Neural cell (in vitro differentiated cells): Measurements from ENCODE around the gene SCG5.

Experiments
- CTCF ChIP-seq: fragments of 450-650 bp; IDR thresholded peaks from 2 replicates; pipeline ENCODE4 v1.5.1; 2014; ENCODE audit warnings: antibody characterized with exemption, mild to moderate bottlenecking, moderate library complexity; ENCODE audit not compliant: poor library complexity, severe bottlenecking
- EZH2 ChIP-seq: fragments of 200-600, 300-800 bp; shearing (Covaris generic), sonication (generic); IDR thresholded peaks from 2 replicates; pipeline ENCODE4 v1.6.1; 2014; ENCODE audit warnings: antibody characterized with exemption, low read length, borderline replicate concordance, mild to moderate bottlenecking; ENCODE audit not compliant: insufficient read depth, poor library complexity, severe bottlenecking
- POLR2AphosphoS5 ChIP-seq: IDR thresholded peaks from 2 replicates; pipeline ENCODE4 v1.6.1; 2012
- REST ChIP-seq: IDR thresholded peaks from 2 replicates; pipeline ENCODE4 v1.6.1; 2012; ENCODE audit warnings: borderline replicate concordance

- TF ChIP-seq EZH2, result no peak
- no peak for TF ChIP-seq POLR2AphosphoS5
- no peak for TF ChIP-seq CTCF
- no peak for TF ChIP-seq REST
Measured at GRCh38 chr15:32707436-32707835, 65.9 kb downstream of the SCG5 start.
